Measurements from ENCODE around the gene NOD2.

Gene NOD2

DNA sequence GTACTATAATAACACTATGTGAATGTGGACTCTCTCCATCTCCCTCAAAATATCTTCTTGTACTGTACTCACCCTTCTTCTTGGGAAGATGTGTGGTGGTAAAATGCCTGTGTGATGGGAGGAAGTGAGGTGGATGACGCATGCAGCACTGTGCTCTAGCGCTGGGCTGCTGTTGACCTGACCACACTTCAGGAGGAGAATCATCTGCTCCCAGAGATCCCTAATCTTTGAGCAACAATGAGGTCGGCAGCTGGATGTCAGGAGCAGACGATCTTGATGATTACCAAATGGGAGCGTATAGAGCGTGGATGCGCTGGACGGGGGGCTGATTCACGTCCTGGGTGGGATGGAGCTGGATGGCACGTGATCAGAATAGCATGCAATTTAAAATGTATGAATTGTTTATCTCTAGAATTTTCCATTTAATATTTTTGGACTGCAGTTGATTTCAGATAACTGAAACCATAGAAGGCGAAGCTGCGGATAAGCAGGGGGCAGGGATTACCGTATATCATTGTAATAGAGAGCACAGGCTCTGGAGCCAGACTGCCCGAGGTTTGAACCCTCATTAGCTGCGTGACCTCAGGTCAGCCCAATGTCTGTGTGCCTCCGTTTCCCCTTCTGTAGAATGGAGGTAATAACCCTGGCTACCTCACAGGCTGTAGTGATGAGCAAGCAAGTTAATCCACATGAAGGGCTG lies 24.8 kb downstream of the NOD2 start:
- no peak for DNase-seq

DNA sequence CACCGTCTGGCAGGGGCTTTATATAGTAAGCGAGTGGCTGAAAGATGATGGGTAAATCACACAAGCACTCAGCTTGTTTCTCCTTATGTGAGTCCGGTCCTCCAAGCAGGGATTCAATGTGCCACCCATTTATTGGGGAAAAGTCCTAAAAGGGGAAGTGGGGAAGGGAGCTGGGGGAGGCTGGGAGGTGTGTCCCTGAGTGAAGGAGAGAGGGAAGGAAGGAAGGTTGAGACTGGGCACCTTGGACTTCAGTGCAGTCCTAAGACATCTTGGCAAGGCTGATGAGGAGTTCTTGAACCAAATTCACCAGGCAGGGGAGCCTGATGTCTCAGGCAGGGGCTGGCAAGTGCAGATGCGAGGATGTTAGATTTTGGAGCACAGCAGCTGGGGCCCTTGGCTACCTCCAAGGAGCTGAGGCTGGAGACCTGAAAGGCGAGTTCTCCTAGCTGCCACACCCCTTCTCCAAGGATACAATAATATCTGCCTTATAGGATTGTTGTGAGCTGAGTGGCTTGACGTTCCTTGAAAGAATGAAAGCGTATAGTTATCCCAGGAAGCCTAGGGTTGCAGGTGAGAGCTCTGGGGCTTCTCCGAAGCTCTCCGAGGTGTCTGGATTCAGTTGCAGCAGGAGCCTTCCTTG lies 25.5 kb downstream of the NOD2 start:
- DNase-seq, result no peak

DNA sequence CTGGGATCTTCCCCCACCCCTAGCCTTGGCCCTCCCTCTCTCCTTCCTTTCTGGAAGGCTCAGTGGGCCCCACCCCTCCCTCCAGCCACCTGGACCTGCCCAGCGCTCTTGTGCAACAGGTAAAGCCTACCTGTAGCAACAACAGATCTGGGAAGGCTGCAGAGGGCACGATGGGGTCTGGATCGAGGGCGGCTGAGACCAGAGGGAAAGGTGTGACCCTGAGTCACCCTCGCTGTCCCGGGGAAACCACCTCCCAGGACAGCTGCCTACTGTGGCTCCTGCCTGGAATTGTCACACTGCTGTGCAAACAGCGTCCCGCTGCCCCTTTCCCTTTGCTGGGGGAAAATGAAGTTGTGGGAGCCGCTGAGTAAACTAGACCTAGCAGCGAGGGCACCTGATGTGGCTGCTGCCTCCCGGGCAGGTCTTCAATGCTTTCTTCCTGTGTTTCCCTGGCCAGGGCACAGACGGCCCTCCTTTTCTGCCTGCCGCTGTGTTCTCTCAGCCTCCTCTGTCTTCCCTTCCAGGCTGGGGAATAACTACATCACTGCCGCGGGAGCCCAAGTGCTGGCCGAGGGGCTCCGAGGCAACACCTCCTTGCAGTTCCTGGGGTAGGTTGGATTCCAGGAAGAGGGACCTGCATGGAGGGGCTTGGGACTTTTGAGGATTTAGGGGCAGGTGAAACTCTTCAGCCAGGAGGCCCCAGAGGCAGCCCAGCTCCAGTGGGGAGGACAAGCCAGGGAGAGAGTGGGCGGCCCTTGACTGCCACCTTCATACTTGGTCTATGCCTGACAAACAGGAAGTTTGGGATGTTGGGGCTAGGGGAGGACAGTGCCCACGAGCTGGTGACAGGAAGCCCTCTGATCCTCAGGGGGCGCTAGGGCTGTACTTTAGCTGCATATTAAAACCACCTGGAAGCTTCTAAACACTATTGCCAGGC lies 26.3 kb downstream of the NOD2 start:
- peak; percentile 73 for DNase-seq

DNA sequence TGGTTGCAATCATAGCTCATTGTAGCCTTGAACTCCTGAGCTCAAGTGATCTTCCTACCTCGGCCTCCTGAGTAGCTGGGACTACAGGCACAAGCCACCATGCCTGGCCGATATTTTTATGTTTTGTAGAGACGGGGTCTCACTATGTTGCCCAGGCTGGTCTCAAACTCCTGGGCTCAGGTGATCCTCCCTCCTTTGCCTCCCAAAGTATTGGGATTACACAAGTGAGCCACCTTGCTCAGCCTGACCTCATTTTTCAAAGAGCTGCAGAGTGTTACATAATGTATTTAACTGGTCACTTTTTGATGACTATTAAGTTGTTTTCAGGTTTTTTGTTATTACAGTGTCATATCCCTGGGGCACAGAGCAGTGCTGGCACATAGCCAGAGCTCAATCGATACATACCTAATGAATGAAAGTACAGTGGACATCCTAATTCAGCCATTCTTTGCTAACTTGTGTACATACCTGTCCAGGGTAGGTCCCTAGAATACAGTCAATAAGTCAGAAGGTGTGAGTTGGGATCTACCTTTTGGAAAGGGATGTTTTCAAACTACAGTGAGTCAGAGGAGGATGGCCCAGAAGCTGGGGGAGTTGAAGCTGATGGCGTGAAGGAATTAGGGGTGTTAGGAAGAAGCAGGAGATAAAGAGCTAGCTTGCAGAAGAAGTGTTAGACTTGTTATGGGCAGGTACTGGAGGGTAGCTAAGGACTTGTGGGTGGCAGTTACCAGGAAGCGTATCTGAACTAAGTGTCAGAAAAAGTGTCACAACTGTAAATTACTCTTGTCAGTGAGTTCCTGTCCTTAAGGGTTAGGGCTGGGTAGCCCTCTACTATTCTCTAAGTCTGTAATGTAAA lies 28.4 kb downstream of the NOD2 start:
- peak; percentile 51 for DNase-seq

DNA sequence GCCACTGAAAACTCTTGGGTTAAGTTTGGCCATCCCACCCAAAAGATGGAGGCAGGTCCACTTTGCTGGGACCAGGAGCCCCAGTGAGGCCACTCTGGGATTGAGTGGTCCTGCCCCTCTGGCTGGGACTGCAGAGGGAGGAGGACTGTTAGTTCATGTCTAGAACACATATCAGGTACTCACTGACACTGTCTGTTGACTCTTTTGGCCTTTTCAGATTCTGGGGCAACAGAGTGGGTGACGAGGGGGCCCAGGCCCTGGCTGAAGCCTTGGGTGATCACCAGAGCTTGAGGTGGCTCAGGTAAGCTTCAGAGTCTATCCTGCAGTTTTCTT lies 29.0 kb downstream of the NOD2 start:
- DNase-seq, result no peak

DNA sequence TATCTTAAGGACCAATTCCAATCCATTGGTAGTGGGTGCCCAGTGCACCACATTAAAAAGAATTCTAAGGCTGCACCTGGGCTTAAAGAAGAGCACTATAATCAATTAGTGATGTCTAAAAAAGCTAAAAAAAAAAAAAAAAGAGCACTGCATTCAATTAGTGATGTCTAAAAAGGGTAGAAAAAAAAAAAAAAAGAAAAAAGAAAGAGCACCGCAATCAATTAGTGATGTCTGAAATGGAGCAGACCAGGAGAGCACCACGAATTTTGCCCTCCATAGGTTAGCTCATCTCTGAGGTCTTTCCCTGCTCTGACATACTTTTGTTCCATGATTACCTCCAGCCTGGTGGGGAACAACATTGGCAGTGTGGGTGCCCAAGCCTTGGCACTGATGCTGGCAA lies 29.6 kb downstream of the NOD2 start:
- DNase-seq, result no peak

DNA sequence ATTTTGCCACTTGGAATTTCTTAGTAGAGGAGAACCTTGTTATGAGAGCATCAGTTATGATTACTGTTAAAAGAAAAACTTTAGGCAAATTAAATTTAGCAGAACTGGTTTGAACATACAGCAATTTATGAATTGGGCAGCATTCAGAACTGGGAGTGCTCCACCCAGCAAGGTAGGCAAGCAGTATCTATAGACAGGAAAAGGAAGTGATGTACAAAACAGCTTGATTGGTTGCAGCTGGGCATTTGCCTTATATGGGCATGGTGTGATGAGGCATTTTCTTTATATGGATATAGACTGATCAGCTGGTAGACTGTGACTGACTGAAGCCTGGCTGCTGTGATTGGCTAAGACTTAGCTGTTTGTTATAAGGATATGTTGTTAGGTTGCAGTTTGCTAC lies 30.9 kb downstream of the NOD2 start:
- no peak for DNase-seq

DNA sequence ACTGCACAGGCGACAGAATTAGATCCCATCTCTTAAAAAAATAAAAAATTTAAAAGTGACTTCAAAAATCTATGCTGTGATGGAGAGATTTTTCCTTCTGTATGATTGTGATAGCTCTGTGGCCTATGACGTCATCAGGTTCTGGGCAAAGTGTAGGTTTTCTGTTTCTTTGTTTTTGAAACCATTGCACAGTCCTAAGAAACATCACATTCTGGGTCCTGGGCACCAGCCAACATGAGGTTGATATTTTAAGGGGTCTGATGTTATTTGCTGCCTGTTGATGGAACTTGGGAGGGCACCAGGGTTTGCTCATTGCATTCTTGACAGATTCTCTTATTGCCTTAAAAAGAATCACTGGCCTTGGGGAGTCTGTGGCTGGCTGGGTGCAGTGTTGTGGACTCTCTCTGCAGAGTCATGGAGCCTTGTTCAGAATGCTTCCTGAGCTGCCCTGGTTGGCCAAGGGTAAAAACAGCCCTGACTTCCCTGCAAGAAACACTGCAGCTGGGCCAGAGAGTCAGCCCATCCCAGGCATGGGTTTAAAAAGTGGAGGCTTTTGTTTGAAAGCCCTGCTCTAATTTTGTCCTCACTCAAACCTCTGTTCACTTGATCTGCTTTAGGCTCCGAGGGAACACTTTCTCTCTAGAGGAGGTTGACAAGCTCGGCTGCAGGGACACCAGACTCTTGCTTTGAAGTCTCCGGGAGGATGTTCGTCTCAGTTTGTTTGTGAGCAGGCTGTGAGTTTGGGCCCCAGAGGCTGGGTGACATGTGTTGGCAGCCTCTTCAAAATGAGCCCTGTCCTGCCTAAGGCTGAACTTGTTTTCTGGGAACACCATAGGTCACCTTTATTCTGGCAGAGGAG lies 38.0 kb downstream of the NOD2 start:
- peak; percentile 48 for DNase-seq

DNA sequence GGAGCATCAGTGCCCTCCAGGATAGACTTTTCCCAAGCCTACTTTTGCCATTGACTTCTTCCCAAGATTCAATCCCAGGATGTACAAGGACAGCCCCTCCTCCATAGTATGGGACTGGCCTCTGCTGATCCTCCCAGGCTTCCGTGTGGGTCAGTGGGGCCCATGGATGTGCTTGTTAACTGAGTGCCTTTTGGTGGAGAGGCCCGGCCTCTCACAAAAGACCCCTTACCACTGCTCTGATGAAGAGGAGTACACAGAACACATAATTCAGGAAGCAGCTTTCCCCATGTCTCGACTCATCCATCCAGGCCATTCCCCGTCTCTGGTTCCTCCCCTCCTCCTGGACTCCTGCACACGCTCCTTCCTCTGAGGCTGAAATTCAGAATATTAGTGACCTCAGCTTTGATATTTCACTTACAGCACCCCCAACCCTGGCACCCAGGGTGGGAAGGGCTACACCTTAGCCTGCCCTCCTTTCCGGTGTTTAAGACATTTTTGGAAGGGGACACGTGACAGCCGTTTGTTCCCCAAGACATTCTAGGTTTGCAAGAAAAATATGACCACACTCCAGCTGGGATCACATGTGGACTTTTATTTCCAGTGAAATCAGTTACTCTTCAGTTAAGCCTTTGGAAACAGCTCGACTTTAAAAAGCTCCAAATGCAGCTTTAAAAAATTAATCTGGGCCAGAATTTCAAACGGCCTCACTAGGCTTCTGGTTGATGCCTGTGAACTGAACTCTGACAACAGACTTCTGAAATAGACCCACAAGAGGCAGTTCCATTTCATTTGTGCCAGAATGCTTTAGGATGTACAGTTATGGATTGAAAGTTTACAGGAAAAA lies 38.8 kb downstream of the NOD2 start:
- DNase-seq, result no peak

DNA sequence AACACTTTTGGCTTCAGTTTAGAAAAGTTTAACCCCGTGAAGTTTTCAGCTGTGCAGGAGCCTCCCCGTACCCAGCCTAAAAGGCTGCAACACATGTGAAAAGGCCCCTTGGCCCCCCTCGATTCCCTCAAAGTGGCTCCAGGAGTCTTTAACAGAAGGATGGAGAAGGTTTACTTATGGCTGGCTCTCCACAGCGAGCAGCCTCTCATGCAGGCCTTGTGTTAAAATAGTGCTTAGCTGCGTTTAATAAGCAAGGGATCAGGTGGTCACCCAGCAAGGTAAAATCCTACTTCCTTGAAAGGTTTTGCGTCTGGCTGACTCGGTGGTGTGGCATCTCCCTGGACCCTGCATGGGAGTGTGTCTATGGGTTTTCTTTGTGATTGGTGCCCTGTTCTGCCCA lies 40.1 kb downstream of the NOD2 start:
- no peak for DNase-seq

DNA sequence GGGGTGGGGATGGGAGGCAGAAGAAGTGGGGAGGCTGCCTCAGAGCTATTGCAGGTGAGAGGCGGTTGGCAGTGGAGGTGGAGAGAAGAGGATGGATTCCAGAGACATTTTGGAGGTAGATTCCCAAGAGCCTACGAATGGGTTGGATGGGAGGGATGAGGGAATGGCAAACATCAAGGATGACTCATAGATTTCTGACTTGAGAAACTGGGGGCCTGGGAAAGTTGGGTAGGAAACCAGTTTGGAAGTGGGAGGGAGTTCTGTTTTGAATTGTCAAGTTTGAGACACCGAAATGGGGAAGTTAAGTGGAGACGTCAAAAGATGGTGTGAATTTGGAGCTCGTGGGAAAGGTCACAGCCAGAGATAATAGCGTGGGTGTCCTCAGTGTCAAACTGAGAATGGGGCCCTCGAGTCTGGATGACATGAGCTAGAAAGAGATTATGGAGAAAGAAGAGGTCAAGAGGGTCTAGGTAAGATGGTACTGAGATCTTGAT lies 42.3 kb downstream of the NOD2 start:
- DNase-seq, result peak; percentile 19

DNA sequence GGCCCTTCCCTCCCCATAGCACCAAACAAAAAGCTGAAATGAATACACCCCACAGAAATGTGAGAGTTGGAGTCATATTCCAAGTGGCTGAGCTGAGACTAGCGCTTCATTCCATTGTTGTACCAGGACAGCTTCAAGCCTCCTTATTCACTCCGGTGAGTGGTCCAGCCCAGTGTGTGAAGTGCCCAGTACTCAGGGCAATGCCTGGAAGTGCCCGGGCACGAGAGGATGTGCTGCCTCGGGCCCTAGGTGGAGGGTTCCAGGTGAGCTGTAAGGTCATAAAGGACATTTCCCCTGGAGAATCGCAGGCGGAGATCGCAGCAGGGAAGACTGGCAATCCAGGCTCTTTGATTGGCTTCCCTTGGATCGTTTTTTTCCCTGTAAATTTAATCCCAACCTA lies 43.0 kb downstream of the NOD2 start:
- DNase-seq, result no peak

DNA sequence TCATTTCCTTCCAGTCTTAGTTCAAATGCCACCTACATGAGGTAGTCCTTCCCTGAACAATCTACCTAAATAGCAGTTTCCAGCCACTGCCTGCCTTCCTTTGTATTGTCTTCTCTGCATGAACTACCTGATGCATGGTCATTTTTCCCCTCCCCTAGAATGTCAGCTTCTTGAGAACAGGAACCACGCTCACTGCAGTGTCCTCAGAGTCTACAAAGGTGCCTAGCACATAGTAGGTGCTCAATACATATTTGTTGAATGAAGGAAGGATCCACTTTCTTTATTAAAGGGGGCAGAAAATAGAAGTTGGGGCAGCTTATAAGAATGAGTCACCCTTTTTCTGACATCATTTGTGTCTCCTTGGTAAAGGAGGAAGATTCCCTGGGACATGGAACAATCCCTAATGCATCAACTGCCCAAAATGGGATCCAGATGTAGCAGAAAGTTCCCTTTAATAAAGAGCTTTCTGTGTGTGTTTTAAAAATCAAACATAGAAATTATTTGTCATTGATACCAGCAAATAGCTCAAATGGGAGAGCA lies 44.1 kb downstream of the NOD2 start:
- DNase-seq, result no peak

DNA sequence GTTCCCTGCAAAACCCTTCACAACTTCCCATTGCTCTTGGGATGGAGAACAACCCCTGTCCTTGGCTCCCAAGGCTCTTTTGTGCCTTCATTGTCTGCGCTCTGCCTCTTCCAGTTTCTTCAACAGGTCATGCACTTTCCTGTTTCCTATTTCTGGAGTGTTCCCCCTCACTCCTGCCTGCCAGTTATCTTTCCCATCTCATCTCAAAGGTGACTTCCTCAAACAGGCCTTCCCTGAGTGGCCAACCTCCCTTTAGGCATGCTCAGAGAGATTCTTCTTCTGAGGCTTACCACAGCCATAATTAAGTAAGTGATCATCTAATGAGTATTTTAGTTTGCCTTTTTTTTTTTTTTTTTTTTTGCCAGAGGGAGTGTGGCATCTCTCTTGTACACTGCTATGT lies 45.6 kb downstream of the NOD2 start:
- no peak for DNase-seq

DNA sequence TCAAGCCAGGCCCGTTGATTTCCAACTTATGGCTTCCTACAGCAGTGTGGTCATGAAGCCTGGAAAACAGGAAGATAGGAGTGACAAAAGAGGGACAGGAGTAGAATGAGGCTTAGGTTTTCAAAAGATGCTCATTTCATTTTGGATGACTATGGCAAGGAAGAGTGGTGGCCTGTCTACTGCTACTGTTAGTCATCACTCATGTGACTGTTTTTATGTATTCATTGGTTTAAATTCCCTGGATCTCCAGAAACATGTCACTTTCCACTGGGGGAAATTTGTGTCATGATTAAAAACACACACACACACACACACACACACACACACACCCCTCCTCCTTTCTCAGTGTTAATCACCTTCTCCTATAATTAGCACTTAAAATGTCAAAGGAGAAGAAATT lies 47.3 kb downstream of the NOD2 start:
- no peak for DNase-seq

DNA sequence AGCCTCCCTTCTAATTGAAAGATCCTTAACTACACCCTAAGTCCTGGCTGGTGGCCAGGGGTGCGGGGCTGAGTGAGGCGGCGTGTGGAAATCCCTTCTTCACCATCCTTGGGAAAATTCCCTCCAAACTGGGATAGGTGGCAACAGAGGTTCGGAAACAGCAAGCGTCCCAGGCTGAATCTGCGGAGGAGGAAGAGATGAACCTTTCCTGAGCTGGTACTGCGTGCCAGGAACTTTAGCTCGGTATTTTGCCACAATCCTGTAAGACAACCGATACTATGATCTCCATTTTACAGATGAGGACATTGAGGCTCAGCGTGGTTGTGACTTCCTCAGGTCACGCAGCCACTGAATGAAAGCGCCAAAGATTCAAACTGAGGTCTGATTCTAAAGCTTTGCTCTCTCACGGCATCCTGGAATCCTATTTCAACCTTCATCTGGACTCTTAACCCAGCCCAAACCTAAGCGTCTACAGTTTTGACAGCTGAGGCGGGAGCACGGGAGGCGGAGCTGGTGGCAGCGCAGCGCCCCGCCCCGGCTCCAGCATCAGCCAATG lies 47.9 kb downstream of the NOD2 start:
- DNase-seq, result no peak

DNA sequence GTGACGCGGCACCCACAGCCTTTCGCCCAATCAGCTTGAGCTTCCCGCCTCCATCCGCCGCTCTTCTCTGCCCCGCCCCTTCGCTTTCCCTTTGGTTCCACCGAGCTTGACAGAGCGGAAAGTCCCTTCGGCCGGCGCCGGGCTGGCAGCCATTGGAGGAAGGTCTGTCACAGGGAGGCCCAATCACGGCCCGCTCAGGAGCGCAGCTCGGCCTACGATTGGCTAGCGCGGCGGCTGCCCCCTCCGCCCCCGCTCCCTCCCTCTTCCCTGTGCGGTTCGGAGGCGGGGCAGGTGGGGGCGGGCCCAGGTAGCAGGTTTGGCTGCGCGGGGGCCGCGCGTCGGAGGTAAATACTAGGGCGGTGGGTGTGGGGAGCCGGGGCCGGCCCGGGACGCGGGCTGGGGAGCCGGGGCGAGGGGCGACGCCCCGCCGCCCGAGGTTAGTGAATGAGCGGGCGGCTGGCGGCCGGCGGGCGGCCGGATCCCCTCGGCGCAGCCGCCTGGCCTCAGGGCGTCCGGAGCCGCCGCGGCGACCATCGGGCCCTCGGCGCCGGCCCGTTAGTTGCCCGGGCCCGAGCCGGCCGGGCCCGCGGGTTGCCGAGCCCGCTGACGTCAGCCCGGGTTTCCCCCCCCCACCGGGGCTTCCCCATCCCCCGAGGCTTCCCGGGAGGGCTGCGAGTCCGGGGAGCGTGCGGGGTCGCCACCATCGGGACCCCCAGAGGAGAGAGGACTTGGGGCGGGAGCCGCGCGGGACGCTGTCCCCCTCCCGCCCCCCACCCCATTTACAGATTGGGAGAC lies 48.6 kb downstream of the NOD2 start, which contains the start of gene CYLD:
CYLD (plus strand) TSS at position 306 of the 795 bp plus-strand sequence. CDS start 7,613 bp downstream, outside the sequence.
- peak; percentile 100 for DNase-seq

DNA sequence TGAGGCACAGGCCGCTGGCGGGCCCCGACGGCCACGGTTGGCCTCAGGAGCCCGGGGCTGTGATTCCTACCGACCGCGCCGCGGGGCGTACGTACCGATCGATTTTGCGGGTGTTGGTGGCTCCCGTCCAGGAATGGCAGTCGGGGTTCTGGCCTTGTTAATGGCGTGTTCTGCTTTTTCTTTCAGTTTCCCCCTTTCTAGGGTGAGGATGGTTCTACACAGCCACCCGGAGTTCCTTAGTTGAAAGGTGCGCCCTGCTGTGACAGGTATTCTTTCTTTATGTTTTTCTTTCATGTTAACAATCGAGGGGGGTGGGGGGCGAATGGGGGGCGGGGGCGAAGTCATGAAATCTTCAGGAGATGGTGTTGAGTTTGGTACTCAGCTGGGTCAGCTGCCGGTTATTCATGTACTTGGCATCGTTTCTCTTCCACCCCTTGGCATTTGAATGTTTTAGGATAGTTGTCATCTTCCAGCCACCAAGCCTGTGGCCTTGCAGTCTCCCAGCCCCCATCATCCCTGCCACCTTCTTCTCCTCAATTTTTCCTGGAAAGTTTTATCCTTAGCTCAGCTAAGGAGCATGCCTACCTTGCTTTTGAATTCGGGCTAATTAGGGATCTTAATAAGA lies 49.3 kb downstream of the NOD2 start:
- peak; percentile 46 for DNase-seq
